ENCODE measurements around the gene ADGRG3.

- TF ChIP-seq ZFP36 (IDR thresholded peaks at IDR 0.05; ENCODE audit: low read depth, low read length, partially characterized antibody) = no peak
- no peak for TF ChIP-seq SPI1 (IDR thresholded peaks at IDR 0.05; ENCODE audit: borderline replicate concordance, low read depth, low read length)
- no peak for TF ChIP-seq TAF1 (IDR thresholded peaks at IDR 0.05; ENCODE audit: control insufficient read depth, extremely low read depth, insufficient read depth, low read length, severe bottlenecking)
- no peak for TF ChIP-seq NRF1 (conservative IDR thresholded peaks at IDR 0.05 in 1 of 2, IDR thresholded peaks at IDR 0.05 in 1 of 2)
- no peak for TF ChIP-seq CHD2 (IDR thresholded peaks at IDR 0.05; ENCODE audit: low read depth, low read length)
- TF ChIP-seq POU5F1 (IDR thresholded peaks at IDR 0.05; ENCODE audit: borderline replicate concordance, low read depth, low read length, partially characterized antibody) = no peak
- no peak for TF ChIP-seq RAD21 (CRISPR knock-in tag; conservative IDR thresholded peaks at IDR 0.05 in 1 of 2, IDR thresholded peaks at IDR 0.05 in 1 of 2)
- no peak for TF ChIP-seq ZNF121 (CRISPR knock-in tag; conservative IDR thresholded peaks at IDR 0.05)
- no peak for TF ChIP-seq ZNF224 (CRISPR knock-in tag; IDR thresholded peaks at IDR 0.05)
- no peak for TF ChIP-seq NFE2L1 (tag; IDR thresholded peaks at IDR 0.05; ENCODE audit: borderline replicate concordance, low read depth)
- no peak for TF ChIP-seq EZH2 (IDR thresholded peaks at IDR 0.05; ENCODE audit: borderline replicate concordance, low read depth, low read length)
- TF ChIP-seq MAX (CRISPR knock-in tag; IDR thresholded peaks at IDR 0.05) = no peak; the same call in 1 of the 2 replicates
Observed at GRCh38 chr16:57725976-57726375, 57.9 kb downstream of the ADGRG3 start.
